Uterus (tissue), 4 donors: ENCODE measurements around the gene HES7. TPM values are rescaled to one million over a fixed set of nuclear protein-coding genes. Genes with fewer than 3 reads are reported as not detected.

Experiments
- DNase-seq, 2 donors: peaks; one replicate each; pipeline ENCODE4 v3.0.0-alpha.2; 2019 to 2020
- H3K27ac ChIP-seq, 2 donors: fragments of 200-600 bp; sonication (generic); 1 replicate in 1 of 2; 2 replicates in 1 of 2; pipeline ENCODE4 v1.5.1; 2016 to 2018
- H3K27me3 ChIP-seq, 2 donors: fragments of 200-600 bp; sonication (generic); one replicate each; pipeline ENCODE4 v1.5.1; 2018 to 2019; ENCODE audit warnings: control low read depth in 1 of 2
- H3K36me3 ChIP-seq, 2 donors: fragments of 200-600 bp; sonication (generic); one replicate each; pipeline ENCODE4 v1.5.1; 2019; ENCODE audit warnings: control low read depth in 1 of 2
- H3K4me1 ChIP-seq, 2 donors: fragments of 200-600 bp; sonication (generic); one replicate each; pipeline ENCODE4 v1.5.1; 2018 to 2019; ENCODE audit warnings: control low read depth in 1 of 2
- H3K4me3 ChIP-seq, 2 donors: fragments of 200-600 bp; sonication (generic); 1 replicate in 1 of 2; 2 replicates in 1 of 2; pipeline ENCODE4 v1.5.1; 2018 to 2019; ENCODE audit warnings: mild to moderate bottlenecking in 1 of 2
- H3K9me3 ChIP-seq, 2 donors: fragments of 200-600 bp; sonication (generic); one replicate each; pipeline ENCODE4 v1.5.1; 2019; ENCODE audit warnings: control low read depth in 1 of 2
- CTCF ChIP-seq, 4 experiments: fragments of 200-600 bp in 2 of 4; fragments of 450-650 bp in 2 of 4; sonication (generic) in 2 of 4; IDR thresholded peaks; one replicate each; pipeline ENCODE4 v1.5.1; 2016 to 2019; ENCODE audit warnings: antibody characterized with exemption in 4 of 4, mild to moderate bottlenecking in 2 of 4, moderate library complexity in 1 of 4
- POLR2A ChIP-seq, 2 donors: fragments of 450-650 bp; IDR thresholded peaks; one replicate each; pipeline ENCODE4 v1.6.1; 2016; ENCODE audit warnings: antibody characterized with exemption in 2 of 2, mild to moderate bottlenecking in 1 of 2, moderate library complexity in 1 of 2
- intact Hi-C: fragments of 100-400 bp; cut with DNase I; formaldehyde crosslinking; loops from one replicate; pipeline ENCODE4 v1.15.1; 2023; ENCODE audit warnings: low total_unique reads
- total RNA-seq, 4 donors: library from RNA; depleted of rRNA in 3 of 4; stranded (reverse); fragments of >200 nt in 3 of 4; gene quantifications; one replicate each; pipeline versions ENCODE4 v1.1.0 to v1.2.4, GENCODE V29; 2014 to 2023
- donor health status: DM: yes; HTN: yes; CAD: no.

Gene HES7
- total RNA-seq, 4 donors from 2014 or later = 0.61 TPM; not detected in 3

DNA sequence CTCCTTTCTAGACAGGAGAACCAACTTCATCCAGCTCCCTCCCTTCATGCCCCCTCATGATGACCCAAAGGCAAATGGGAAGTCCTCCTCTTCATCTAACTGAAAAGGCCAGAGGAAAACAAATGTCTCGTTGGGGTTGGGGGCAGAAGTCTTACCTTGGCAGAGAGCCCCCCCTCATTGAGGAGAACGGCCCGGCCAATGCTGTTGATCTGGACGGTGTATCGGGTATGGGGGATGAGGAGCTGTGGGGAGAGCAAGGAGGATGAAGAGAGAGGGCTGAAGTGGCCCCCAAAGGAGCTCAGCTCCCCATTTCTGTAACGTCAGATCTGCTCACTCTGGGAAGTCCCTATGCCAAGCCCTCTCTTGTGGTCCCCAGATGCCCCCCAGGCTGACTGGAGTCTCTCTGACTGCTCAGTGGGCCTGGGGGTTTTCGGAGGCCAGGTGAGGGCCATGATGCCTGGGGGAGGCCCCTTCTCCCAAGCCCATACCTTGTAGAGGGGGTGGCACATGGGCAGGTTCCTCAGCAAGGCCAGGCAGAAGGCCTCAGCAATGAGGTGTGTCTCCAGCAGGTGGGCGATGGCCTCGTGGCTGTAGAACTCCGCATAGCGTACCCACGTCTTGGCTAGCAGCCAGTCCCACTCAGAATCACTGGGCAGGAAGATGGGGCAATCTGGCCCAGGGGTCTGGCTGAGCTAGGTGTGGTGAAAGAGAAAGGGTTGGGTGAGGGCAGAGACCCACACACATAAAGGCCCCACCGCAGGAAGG lies 47.2 kb downstream of the HES7 start:
- Histone ChIP-seq H3K4me3 (no peak overlapping the region), H3K4me1 (peaks cover 0 to 7% of the 10 kb centered on the region in 2 donors), H3K27ac (no peak overlapping the region), H3K36me3 (no peaks in the 10 kb centered on the region), H3K9me3 (no peaks in the 10 kb centered on the region), H3K27me3 (peaks cover 17 to 36% of the 10 kb centered on the region in 2 donors)
- intact Hi-C loops = loop anchor here (10.0 kb wide), 1 partner anchor 228 kb away; no protein-coding TSS in a partner anchor
- TF ChIP-seq POLR2A (IDR thresholded peaks at IDR 0.05) = no peak
- TF ChIP-seq CTCF (IDR thresholded peaks at IDR 0.05) = no peak
- no peak for DNase-seq

DNA sequence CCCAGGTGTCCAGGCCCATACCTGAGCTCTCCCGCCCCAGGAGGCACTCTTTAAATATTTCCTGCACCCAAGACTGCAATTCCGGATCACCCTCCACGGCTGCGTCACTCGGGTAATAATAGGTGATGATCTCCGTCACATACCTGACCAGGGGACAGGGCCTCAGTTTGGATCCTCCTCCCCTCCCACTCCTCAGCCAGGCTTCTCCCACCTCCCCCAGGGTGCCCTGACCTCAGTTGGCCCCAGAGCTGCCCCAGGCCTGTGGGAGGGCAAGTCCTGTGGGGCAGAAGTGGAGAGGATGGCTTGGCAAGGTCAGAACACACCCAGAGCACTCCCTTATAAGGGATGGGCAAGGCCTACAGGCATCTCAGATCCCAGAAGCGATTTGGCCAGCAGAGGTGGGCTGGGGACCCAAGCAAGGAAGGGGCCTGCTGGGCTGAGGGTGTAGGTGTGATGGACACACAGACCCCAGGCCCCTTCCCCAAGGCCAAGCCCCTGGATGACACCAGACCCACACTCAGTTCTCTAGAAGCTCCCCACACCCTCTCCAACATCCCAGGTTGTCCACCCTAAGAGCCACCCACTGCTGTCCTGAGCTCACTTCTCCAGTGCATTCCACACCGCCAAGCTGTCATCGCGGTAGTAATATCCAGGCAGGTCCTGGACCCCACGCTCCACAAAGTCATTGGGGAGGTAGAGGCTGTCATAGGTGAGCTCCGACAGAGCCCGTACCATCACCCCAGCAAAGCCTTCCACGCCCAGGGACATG lies 48.1 kb downstream of the HES7 start:
- TF ChIP-seq CTCF (IDR thresholded peaks at IDR 0.05) (no peak), POLR2A (IDR thresholded peaks at IDR 0.05) (no peak)
- Histone ChIP-seq H3K4me3 (no peak overlapping the region), H3K4me1 (peaks cover 0 to 7% of the 10 kb centered on the region in 2 donors), H3K9me3 (no peaks in the 10 kb centered on the region), H3K27me3 (peaks cover 19 to 36% of the 10 kb centered on the region in 2 donors), H3K36me3 (no peaks in the 10 kb centered on the region), H3K27ac (no peak overlapping the region)
- DNase-seq = no peak
- intact Hi-C loops = loop anchor here (10.0 kb wide), 1 partner anchor 229 kb away; no protein-coding TSS in a partner anchor

DNA sequence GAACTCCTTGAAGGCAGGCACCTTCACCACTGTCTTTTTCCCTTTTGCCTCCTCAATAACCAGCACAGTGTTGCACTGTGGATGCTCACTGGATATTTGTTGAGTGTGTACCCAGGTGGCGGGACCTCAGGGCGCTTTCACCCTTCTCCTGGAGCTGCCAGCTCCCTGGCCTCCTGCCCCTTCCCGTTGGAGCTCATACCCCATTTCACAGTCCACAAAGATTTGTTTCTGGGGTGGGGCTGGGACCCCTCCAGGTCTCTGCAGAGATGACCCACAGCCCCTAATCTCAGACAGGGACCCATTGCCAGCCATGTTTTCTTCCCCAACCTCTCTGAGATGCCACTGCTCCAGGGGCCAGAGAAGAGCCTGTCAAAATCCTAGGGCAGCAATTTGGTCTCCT lies 48.8 kb downstream of the HES7 start:
- no peaks in the 10 kb centered on the region for H3K9me3 ChIP-seq
- H3K27ac ChIP-seq = no peak overlapping the region
- H3K4me3 ChIP-seq = no peak overlapping the region
- no peak for DNase-seq
- peaks cover 0 to 7% of the 10 kb centered on the region in 2 donors for H3K4me1 ChIP-seq
- intact Hi-C loops = loop anchor here (10.0 kb wide), 1 partner anchor 230 kb away; no protein-coding TSS in a partner anchor
- H3K36me3 ChIP-seq = no peaks in the 10 kb centered on the region
- peaks cover 19 to 36% of the 10 kb centered on the region in 2 donors for H3K27me3 ChIP-seq
- TF ChIP-seq POLR2A (IDR thresholded peaks at IDR 0.05) (no peak), CTCF (IDR thresholded peaks at IDR 0.05) (no peak)

- H3K9me3 ChIP-seq = no peaks in the 10 kb centered on the region
- H3K36me3 ChIP-seq = no peaks in the 10 kb centered on the region
- no peak overlapping the region for H3K4me3 ChIP-seq
- peaks cover 19 to 36% of the 10 kb centered on the region in 2 donors for H3K27me3 ChIP-seq
- DNase-seq = no peak
- intact Hi-C loops = loop anchor here (10.0 kb wide), 1 partner anchor 230 kb away; no protein-coding TSS in a partner anchor
- TF ChIP-seq CTCF (IDR thresholded peaks at IDR 0.05) (no peak), POLR2A (IDR thresholded peaks at IDR 0.05) (no peak)
- no peak overlapping the region for H3K27ac ChIP-seq
- H3K4me1 ChIP-seq = peaks cover 0 to 6% of the 10 kb centered on the region in 2 donors
Observed at GRCh38 chr17:8074554-8074953, 49.4 kb downstream of the HES7 start.
